ENCODE measurements around the gene HSP90B1.

DNA sequence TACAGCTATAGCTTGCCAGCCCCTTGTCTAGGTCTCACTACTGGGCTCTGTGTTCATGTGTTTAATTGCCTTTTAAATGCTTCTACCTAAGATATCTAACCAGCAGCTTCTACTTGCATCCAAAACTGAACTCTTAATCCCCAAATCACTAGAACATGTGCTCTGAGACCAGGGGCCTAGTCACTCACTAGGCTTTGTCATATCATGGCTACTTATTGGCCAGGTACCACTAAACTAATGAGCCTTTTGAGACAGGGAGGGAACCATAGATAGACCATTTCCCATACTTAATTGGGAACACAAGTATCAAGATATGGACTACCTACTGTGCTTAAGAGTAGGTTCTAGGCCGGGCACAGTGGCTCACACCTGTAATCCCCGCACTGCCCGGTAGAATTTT lies 6.5 kb downstream of the HSP90B1 start:
- TF ChIP-seq, protein P1, sequence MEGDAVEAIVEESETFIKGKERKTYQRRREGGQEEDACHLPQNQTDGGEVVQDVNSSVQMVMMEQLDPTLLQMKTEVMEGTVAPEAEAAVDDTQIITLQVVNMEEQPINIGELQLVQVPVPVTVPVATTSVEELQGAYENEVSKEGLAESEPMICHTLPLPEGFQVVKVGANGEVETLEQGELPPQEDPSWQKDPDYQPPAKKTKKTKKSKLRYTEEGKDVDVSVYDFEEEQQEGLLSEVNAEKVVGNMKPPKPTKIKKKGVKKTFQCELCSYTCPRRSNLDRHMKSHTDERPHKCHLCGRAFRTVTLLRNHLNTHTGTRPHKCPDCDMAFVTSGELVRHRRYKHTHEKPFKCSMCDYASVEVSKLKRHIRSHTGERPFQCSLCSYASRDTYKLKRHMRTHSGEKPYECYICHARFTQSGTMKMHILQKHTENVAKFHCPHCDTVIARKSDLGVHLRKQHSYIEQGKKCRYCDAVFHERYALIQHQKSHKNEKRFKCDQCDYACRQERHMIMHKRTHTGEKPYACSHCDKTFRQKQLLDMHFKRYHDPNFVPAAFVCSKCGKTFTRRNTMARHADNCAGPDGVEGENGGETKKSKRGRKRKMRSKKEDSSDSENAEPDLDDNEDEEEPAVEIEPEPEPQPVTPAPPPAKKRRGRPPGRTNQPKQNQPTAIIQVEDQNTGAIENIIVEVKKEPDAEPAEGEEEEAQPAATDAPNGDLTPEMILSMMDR (conservative IDR thresholded peaks at IDR 0.05; ENCODE audit: low read depth, low read length) = no peak
- no peak for TF ChIP-seq EZH2 (IDR thresholded peaks at IDR 0.05; ENCODE audit: borderline replicate concordance, low read depth, low read length, poor library complexity, severe bottlenecking)

Measured in A673 (cell line).